IPS DF 6.9 (cell line): ENCODE measurements around the gene ASIP.
"Not testable (repeated sequence)": the region's sequence is repeated elsewhere in the genome, so short reads cannot be mapped to it uniquely, and the experiment has no call there.

ENCODE experiments used
- DNase-seq: peaks from one replicate; pipeline ENCODE4 v3.0.0-alpha.2; 2013; ENCODE audit warnings: low read depth, low spot score
- H3K27ac ChIP-seq: one replicate; pipeline ENCODE4 v1.5.1; 2013; ENCODE audit warnings: low read length, control low read depth
- H3K27me3 ChIP-seq: 2 replicates; pipeline ENCODE4 v1.6.1; 2013; ENCODE audit warnings: mild to moderate bottlenecking, low read length; ENCODE audit not compliant: control insufficient read depth, insufficient read depth
- H3K36me3 ChIP-seq: 2 replicates; pipeline ENCODE4 v1.6.1; 2013; ENCODE audit warnings: low read length; ENCODE audit not compliant: control insufficient read depth, insufficient read depth
- H3K4me1 ChIP-seq: 2 replicates; pipeline ENCODE4 v1.6.1; 2013; ENCODE audit warnings: low read length; ENCODE audit not compliant: control insufficient read depth, insufficient read depth
- H3K4me3 ChIP-seq: 2 replicates; pipeline ENCODE4 v1.5.1; 2013; ENCODE audit warnings: mild to moderate bottlenecking, low read length
- H3K9me3 ChIP-seq: 2 replicates; pipeline ENCODE4 v1.6.1; 2013; ENCODE audit warnings: low read length, inconsistent platforms; ENCODE audit not compliant: control insufficient read depth, insufficient read depth
- WGBS: extraction: QIAGEN DNeasy Blood & Tissue Kit; methylation state at CpG from one replicate; pipeline ENCODE4 v1.1.7; 2013; ENCODE audit warnings: mixed read lengths, missing lambda C conversion rate; ENCODE audit not compliant: insufficient read length, insufficient coverage; 5-methylcytosine and 5-hydroxymethylcytosine counted together

ASIP gene

GRCh38 chr20:34260208-34260942, 19.2 kb downstream of the ASIP start:
- H3K4me1 ChIP-seq, result no peaks in the 10 kb centered on the region
- no peak overlapping the region for H3K4me3 ChIP-seq
- no peak for DNase-seq
- H3K36me3 ChIP-seq, result no peaks in the 10 kb centered on the region
- WGBS, result no CpG with 5 or more reads among the region's 5 CpGs
- H3K9me3 ChIP-seq, result no peaks in the 10 kb centered on the region
- no peak overlapping the region for H3K27ac ChIP-seq
- no peaks in the 10 kb centered on the region for H3K27me3 ChIP-seq

DNA sequence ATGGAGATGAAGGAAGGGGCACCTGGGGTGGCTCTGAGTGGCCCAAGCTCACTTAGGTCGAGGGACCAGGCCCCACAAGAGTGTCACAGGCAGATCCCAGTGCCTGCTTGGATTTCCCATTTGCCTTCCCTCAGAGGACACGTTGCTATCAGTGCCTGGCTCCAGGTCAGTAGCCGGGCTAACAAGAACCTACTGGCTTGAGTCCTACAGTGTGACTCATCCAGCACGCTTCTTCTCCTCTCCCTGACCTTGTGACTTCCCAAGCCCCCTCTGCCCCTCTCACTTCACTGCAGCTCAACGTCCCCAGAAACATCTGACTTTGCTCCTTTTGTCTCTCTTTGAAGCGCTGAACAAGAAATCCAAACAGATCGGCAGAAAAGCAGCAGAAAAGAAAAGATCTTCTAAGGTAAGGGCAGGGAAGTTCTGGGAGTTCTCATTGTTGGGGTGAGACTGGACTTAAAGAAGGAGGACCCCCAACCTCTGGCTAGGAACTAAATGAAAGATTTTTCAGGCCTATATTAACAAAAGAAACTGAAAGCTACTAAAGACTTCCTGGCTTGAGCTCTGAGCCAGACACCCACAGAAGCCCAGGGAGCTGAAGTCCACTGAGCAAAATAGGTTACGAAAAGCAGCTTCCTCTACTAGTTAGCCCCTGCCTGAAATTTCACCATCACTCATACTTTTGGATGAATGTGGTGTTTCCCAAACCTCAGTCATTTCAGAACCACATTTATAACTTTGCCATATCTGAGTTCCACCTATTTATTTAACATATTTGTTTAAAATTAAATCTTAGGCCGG, 21.5 kb downstream of the ASIP start:
- Histone ChIP-seq H3K36me3 (no peaks in the 10 kb centered on the region), H3K27ac (no peak overlapping the region), H3K4me1 (no peaks in the 10 kb centered on the region), H3K27me3 (no peaks in the 10 kb centered on the region), H3K9me3 (no peaks in the 10 kb centered on the region), H3K4me3 (no peak overlapping the region)
- WGBS, result no CpG with 5 or more reads among the region's 9 CpGs
- no peak for DNase-seq

- not testable (repeated sequence) for H3K27ac ChIP-seq, DNase-seq
- no CpG with 5 or more reads among the region's 8 CpGs for WGBS
Observed at GRCh38 chr20:34263468-34263867, 22.2 kb downstream of the ASIP start.

GRCh38 chr20:34264141-34264540, 22.9 kb downstream of the ASIP start:
- WGBS, result no CpG with 5 or more reads among the region's 5 CpGs
- no peaks in the 10 kb centered on the region for H3K36me3 ChIP-seq

More at GRCh38 chr20:34263468-34263867, 22.2 kb downstream of the ASIP start:
- not testable (repeated sequence) for H3K27me3 ChIP-seq, H3K4me3 ChIP-seq, H3K4me1 ChIP-seq, H3K9me3 ChIP-seq, H3K36me3 ChIP-seq

DNA sequence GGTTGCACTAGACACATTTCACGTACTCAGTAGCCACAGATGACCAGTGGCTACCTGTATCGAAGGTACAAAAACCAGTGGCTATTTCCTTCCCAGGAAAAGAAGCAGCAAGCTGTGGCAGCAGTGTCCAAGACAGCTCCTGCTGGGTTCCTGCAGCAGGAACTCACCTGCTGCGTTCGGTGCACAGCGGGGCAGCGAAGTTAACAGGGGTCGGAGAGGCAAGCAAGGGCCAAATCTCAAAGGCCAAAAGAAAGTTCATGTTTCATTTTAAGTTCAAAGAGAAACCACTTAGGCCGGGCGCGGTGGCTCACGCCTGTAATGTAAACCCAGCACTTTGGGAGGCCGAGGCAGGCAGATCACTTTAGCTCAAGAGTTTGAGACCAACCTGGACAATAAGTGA, 26.9 kb downstream of the ASIP start:
- Histone ChIP-seq H3K9me3 (no peaks in the 10 kb centered on the region), H3K36me3 (no peaks in the 10 kb centered on the region), H3K27ac (no peak overlapping the region), H3K4me3 (no peak overlapping the region), H3K4me1 (no peaks in the 10 kb centered on the region), H3K27me3 (no peaks in the 10 kb centered on the region)
- DNase-seq, result no peak
- no CpG with 5 or more reads among the region's 12 CpGs for WGBS

More at GRCh38 chr20:34264141-34264540, 22.9 kb downstream of the ASIP start:
- DNase-seq, result no peak
- no peaks in the 10 kb centered on the region for H3K4me1 ChIP-seq
- H3K9me3 ChIP-seq, result no peaks in the 10 kb centered on the region
- H3K27me3 ChIP-seq, result no peaks in the 10 kb centered on the region
- H3K4me3 ChIP-seq, result no peak overlapping the region
- H3K27ac ChIP-seq, result no peak overlapping the region

DNA sequence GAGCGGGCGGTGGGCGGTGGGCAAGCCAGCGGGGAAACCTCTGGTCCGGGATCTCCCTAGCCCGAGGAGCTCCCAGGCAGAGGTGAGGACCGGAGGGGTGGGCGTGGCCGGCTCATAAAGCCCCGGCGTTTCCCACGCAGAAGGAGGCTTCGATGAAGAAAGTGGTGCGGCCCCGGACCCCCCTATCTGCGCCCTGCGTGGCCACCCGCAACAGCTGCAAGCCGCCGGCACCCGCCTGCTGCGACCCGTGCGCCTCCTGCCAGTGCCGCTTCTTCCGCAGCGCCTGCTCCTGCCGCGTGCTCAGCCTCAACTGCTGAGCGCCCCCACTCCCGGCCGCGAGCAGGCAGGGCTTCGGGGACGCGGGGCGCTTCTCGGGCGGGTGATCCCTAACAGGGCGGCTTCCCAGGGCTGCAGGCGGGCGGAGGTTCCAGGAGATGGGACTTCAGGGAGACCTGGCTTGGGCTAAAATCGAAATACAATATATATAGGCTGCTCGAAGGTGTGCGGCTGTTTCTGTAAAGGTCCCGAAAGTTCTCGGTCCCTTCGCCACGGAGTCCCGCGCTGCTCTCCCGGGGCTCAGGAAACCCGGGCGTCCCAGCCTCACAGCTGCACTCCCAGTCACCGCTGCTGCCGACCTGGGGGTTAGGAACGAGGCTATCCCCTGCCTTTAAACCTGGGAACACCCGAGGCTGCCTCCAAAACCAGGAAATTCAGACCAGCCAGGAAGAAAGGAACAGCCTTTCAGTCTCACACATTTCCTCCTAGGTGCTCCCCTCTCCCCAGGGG, 27.8 kb downstream of the ASIP start:
- no peak for DNase-seq
- H3K4me1 ChIP-seq, result no peaks in the 10 kb centered on the region
- no peaks in the 10 kb centered on the region for H3K36me3 ChIP-seq
- peak overlapping the region; percentile 9; the same call in 1 of the 2 replicates for H3K4me3 ChIP-seq
- no peak overlapping the region for H3K27ac ChIP-seq
- no peaks in the 10 kb centered on the region for H3K9me3 ChIP-seq
- no CpG with 5 or more reads among the region's 58 CpGs for WGBS
- no peaks in the 10 kb centered on the region for H3K27me3 ChIP-seq

GRCh38 chr20:34269996-34270627, 28.9 kb downstream of the ASIP start:
- no peak overlapping the region for H3K27ac ChIP-seq

GRCh38 chr20:34271956-34272355, 30.7 kb downstream of the ASIP start:
- H3K36me3 ChIP-seq, result peaks cover 10% of the 10 kb centered on the region; the same call in 1 of the 2 replicates
- H3K4me3 ChIP-seq, result no peak overlapping the region
- no peak for DNase-seq
- WGBS, result no CpG with 5 or more reads among the region's 2 CpGs
- H3K9me3 ChIP-seq, result no peaks in the 10 kb centered on the region
- H3K4me1 ChIP-seq, result no peaks in the 10 kb centered on the region
- no peaks in the 10 kb centered on the region for H3K27me3 ChIP-seq
- H3K27ac ChIP-seq, result no peak overlapping the region

More at GRCh38 chr20:34269996-34270627, 28.9 kb downstream of the ASIP start:
- H3K9me3 ChIP-seq, result no peaks in the 10 kb centered on the region
- WGBS, result no CpG with 5 or more reads among the region's 9 CpGs
- DNase-seq, result no peak
- H3K4me1 ChIP-seq, result no peaks in the 10 kb centered on the region
- H3K36me3 ChIP-seq, result no peaks in the 10 kb centered on the region
- no peak overlapping the region for H3K4me3 ChIP-seq
- no peaks in the 10 kb centered on the region for H3K27me3 ChIP-seq

DNA sequence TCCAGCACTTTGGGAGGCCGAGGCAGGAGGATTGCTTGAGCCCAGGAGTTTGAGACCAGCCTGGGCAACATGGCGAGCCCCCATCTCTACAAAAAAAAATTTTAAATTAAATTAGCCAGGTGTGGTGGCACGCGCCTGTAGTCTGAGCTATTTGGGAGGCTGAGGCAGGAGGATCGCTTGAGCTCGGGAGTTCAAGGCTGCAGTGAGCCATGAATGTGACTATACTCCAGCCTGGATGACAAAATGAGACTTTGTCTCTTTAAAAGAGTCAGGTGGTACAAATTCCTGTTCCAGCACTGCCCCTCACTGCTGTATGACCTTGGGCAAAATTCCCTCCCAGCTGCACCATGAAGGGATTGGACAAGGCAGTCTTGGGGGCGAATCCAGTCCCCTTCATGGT, 33.5 kb downstream of the ASIP start:
- no peak overlapping the region for H3K27ac ChIP-seq
- no peak overlapping the region for H3K4me3 ChIP-seq
- no CpG with 5 or more reads among the region's 7 CpGs for WGBS
- H3K27me3 ChIP-seq, result no peaks in the 10 kb centered on the region
- no peak for DNase-seq
- no peaks in the 10 kb centered on the region; the same call in 1 of the 2 replicates for H3K9me3 ChIP-seq
- no peaks in the 10 kb centered on the region for H3K4me1 ChIP-seq
- H3K36me3 ChIP-seq, result peaks cover 24% of the 10 kb centered on the region; the same call in 1 of the 2 replicates

GRCh38 chr20:34281177-34281576, 40.0 kb downstream of the ASIP start:
- WGBS, result no CpG with 5 or more reads among the region's 3 CpGs
- Histone ChIP-seq H3K4me3 (no peak overlapping the region), H3K9me3 (no peaks in the 10 kb centered on the region; the same call in 1 of the 2 replicates), H3K36me3 (peaks cover 59% of the 10 kb centered on the region), H3K4me1 (no peaks in the 10 kb centered on the region), H3K27me3 (no peaks in the 10 kb centered on the region), H3K27ac (no peak overlapping the region)
- DNase-seq, result no peak
